SK-N-SH treated with all-trans-retinoic acid at 6 μM for 48 hours (cell line): Measurements from ENCODE around the gene DYNC2H1.

ENCODE experiments used
- ATAC-seq: fragments of 200-7000 bp; cut with Tn5 transposase; 3 replicates; pipeline ENCODE4 v1.9.1; 2020; ENCODE audit warnings: mild to moderate bottlenecking, moderate library complexity
- ARNTL ChIP-seq: fragments of 450-650 bp; formaldehyde crosslinking; IDR thresholded peaks from 2 replicates; pipeline ENCODE4 v1.5.0; 2020; ENCODE audit warnings: low read depth, mild to moderate bottlenecking, moderate library complexity, borderline replicate concordance
- BACH2 ChIP-seq: fragments of 250-450 bp; sonication (Bioruptor Pico); IDR thresholded peaks from 2 replicates; pipeline ENCODE4 v1.9.0; 2021; ENCODE audit warnings: mild to moderate bottlenecking, borderline replicate concordance
- CSDC2 ChIP-seq: fragments of 250-450 bp; sonication (Bioruptor Pico); IDR thresholded peaks from 2 replicates; pipeline ENCODE4 v1.5.0; 2020; ENCODE audit warnings: mild to moderate bottlenecking, moderate library complexity
- ESRRG ChIP-seq: fragments of 250-450 bp; sonication (Bioruptor Pico); IDR thresholded peaks from 2 replicates; pipeline ENCODE4 v1.6.1; 2021; ENCODE audit warnings: mild to moderate bottlenecking
- GLIS3 ChIP-seq: fragments of 250-450 bp; sonication (Bioruptor Pico); IDR thresholded peaks from 2 replicates; pipeline ENCODE4 v1.5.0; 2020; ENCODE audit warnings: mild to moderate bottlenecking, moderate library complexity
- ISL1 ChIP-seq: fragments of 250-450 bp; sonication (Bioruptor Pico); IDR thresholded peaks from 2 replicates; pipeline ENCODE4 v2.1.2; 2022; ENCODE audit warnings: mild to moderate bottlenecking, moderate library complexity
- POU6F1 ChIP-seq: fragments of 250-450 bp; sonication (Bioruptor Pico); IDR thresholded peaks from 2 replicates; pipeline ENCODE4 v1.8.0; 2021; ENCODE audit warnings: low read depth, mild to moderate bottlenecking, moderate library complexity, borderline replicate concordance
- PPARA ChIP-seq: fragments of 250-450 bp; sonication (Bioruptor Pico); IDR thresholded peaks from 2 replicates; pipeline ENCODE4 v1.5.0; 2020; ENCODE audit warnings: mild to moderate bottlenecking, borderline replicate concordance
- RARB ChIP-seq: fragments of 250-450 bp; sonication (Bioruptor Pico); IDR thresholded peaks from 2 replicates; pipeline ENCODE4 v1.8.0; 2021; ENCODE audit warnings: mild to moderate bottlenecking, moderate library complexity
- SNAI2 ChIP-seq: fragments of 250-450 bp; sonication (Bioruptor Pico); IDR thresholded peaks from 2 replicates; pipeline ENCODE4 v1.5.0; 2020; ENCODE audit warnings: mild to moderate bottlenecking, moderate library complexity
- TCF4 ChIP-seq: fragments of 250-450 bp; sonication (Bioruptor Pico); IDR thresholded peaks from 2 replicates; pipeline ENCODE4 v1.8.0; 2021; ENCODE audit warnings: mild to moderate bottlenecking, moderate library complexity, borderline replicate concordance
- TSHZ2 ChIP-seq: fragments of 250-450 bp; sonication (Bioruptor Pico); IDR thresholded peaks from 2 replicates; pipeline ENCODE4 v1.5.0; 2020; ENCODE audit warnings: mild to moderate bottlenecking, moderate library complexity
- ZC3H10 ChIP-seq: fragments of 250-450 bp; sonication (Bioruptor Pico); IDR thresholded peaks from 2 replicates; pipeline ENCODE4 v1.5.1; 2021; ENCODE audit warnings: mild to moderate bottlenecking, moderate library complexity
- ZFP3 ChIP-seq: fragments of 250-450 bp; sonication (Bioruptor Pico); IDR thresholded peaks from 2 replicates; pipeline ENCODE4 v1.5.0; 2020; ENCODE audit warnings: mild to moderate bottlenecking, moderate library complexity
- ZFP30 ChIP-seq: fragments of 450-650 bp; formaldehyde crosslinking; IDR thresholded peaks from 2 replicates; pipeline ENCODE4 v1.5.0; 2022; ENCODE audit warnings: mild to moderate bottlenecking, moderate library complexity
- ZNF70 ChIP-seq: fragments of 450-650 bp; formaldehyde crosslinking; IDR thresholded peaks from 2 replicates; pipeline ENCODE4 v1.5.0; 2020; ENCODE audit warnings: mild to moderate bottlenecking, moderate library complexity
- ZNF8 ChIP-seq: fragments of 450-650 bp; formaldehyde crosslinking; IDR thresholded peaks from 2 replicates; pipeline ENCODE4 v1.5.0; 2020; ENCODE audit warnings: mild to moderate bottlenecking, moderate library complexity
- TF ChIP-seq, protein P1 (sequence below): fragments of 250-450 bp; sonication (Bioruptor Pico); IDR thresholded peaks from 2 replicates; pipeline ENCODE4 v1.5.1; 2021; ENCODE audit warnings: mild to moderate bottlenecking, moderate library complexity
- TF ChIP-seq, protein P2 (sequence below): fragments of 250-450 bp; sonication (Bioruptor Pico); IDR thresholded peaks from 2 replicates; pipeline ENCODE4 v1.8.0; 2020; ENCODE audit warnings: mild to moderate bottlenecking, moderate library complexity, borderline replicate concordance

DYNC2H1 gene

DNA sequence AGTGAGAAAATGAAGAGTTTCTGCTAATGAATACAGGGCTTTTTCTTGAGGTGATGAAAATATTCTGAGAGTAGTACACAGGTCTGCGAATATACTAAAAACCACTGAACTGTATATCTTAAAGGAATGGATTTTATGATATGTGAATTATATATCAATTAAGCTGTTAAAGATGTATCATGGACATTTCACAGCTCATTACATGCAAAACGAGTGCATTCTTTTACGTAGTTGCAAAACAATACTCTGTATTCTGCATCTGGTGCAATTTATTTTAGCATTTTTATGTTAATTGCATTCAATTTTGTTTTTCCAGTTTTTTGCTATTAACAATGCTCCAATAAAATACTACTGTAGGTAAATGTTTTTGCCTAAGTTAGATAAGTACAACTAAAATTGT is 411.6 kb downstream of the DYNC2H1 start:
- ATAC-seq, result no peak
- TF ChIP-seq POU6F1 (CRISPR knock-in tag) (no peak), ZC3H10 (no peak), ISL1 (CRISPR knock-in tag) (no peak), ZFP30 (CRISPR knock-in tag) (no peak), PPARA (no peak), ZNF8 (CRISPR knock-in tag) (no peak), ARNTL (CRISPR knock-in tag) (no peak), CSDC2 (CRISPR knock-in tag) (no peak), RARB (CRISPR knock-in tag) (no peak), TSHZ2 (CRISPR knock-in tag) (no peak)
- TF ChIP-seq, protein P1, sequence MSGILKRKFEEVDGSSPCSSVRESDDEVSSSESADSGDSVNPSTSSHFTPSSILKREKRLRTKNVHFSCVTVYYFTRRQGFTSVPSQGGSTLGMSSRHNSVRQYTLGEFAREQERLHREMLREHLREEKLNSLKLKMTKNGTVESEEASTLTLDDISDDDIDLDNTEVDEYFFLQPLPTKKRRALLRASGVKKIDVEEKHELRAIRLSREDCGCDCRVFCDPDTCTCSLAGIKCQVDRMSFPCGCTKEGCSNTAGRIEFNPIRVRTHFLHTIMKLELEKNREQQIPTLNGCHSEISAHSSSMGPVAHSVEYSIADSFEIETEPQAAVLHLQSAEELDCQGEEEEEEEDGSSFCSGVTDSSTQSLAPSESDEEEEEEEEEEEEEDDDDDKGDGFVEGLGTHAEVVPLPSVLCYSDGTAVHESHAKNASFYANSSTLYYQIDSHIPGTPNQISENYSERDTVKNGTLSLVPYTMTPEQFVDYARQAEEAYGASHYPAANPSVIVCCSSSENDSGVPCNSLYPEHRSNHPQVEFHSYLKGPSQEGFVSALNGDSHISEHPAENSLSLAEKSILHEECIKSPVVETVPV (CRISPR knock-in tag), result no peak
- TF ChIP-seq, protein P2, sequence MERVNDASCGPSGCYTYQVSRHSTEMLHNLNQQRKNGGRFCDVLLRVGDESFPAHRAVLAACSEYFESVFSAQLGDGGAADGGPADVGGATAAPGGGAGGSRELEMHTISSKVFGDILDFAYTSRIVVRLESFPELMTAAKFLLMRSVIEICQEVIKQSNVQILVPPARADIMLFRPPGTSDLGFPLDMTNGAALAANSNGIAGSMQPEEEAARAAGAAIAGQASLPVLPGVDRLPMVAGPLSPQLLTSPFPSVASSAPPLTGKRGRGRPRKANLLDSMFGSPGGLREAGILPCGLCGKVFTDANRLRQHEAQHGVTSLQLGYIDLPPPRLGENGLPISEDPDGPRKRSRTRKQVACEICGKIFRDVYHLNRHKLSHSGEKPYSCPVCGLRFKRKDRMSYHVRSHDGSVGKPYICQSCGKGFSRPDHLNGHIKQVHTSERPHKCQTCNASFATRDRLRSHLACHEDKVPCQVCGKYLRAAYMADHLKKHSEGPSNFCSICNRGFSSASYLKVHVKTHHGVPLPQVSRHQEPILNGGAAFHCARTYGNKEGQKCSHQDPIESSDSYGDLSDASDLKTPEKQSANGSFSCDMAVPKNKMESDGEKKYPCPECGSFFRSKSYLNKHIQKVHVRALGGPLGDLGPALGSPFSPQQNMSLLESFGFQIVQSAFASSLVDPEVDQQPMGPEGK (CRISPR knock-in tag), result no peak

DNA sequence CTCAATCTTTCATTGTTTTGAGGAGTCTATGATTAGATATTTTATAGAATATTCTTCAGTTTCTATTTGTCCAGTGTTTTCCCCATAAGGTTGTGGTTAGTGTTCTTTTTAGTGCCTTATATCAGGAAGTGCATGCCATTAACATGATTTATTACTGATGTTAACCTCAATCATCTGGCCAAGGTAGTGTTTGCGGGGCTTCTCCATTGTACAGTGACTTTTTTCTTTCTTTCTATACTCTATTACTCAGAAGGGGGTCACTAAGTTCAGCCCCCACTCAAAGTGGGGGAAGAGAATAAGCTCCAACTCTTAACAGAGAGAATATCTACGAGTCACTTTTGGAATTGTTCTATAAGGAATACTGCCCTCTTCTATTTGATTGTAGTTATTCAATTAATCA is 415.8 kb downstream of the DYNC2H1 start:
- no peak for TF ChIP-seq ESRRG (CRISPR knock-in tag)
- peak; percentile 33; the same call in 1 of the 2 replicates for TF ChIP-seq ISL1 (CRISPR knock-in tag)
- TF ChIP-seq, protein P2 (CRISPR knock-in tag), result peak; percentile 90; the same call in 1 of the 2 replicates
- peak; percentile 44 for ATAC-seq

GRCh38 chr11:103528046-103528445 is 418.8 kb downstream of the DYNC2H1 start:
- no peak for TF ChIP-seq TCF4
- no peak for TF ChIP-seq ZFP30 (CRISPR knock-in tag)
- TF ChIP-seq ZNF70 (CRISPR knock-in tag), result no peak
- TF ChIP-seq, protein P2 (CRISPR knock-in tag), result no peak
- TF ChIP-seq TSHZ2 (CRISPR knock-in tag), result no peak
- no peak for TF ChIP-seq ZNF8 (CRISPR knock-in tag)
- no peak for TF ChIP-seq BACH2 (CRISPR knock-in tag)
- no peak for TF ChIP-seq ZC3H10
- no peak for TF ChIP-seq CSDC2 (CRISPR knock-in tag)
- no peak for TF ChIP-seq ESRRG (CRISPR knock-in tag)
- no peak for TF ChIP-seq ZFP3 (CRISPR knock-in tag)
- TF ChIP-seq ISL1 (CRISPR knock-in tag), result no peak
- TF ChIP-seq RARB (CRISPR knock-in tag), result no peak
- no peak for TF ChIP-seq ARNTL (CRISPR knock-in tag)
- TF ChIP-seq SNAI2 (CRISPR knock-in tag), result no peak
- TF ChIP-seq POU6F1 (CRISPR knock-in tag), result no peak
- TF ChIP-seq GLIS3, result no peak

More at GRCh38 chr11:103528046-103528445, 418.8 kb downstream of the DYNC2H1 start:
- ATAC-seq, result no peak
